ENCODE measurements around the gene BTBD9.
"Not testable (repeated sequence)": the region's sequence is repeated elsewhere in the genome, so short reads cannot be mapped to it uniquely, and the experiment has no call there.

BTBD9 gene

DNA sequence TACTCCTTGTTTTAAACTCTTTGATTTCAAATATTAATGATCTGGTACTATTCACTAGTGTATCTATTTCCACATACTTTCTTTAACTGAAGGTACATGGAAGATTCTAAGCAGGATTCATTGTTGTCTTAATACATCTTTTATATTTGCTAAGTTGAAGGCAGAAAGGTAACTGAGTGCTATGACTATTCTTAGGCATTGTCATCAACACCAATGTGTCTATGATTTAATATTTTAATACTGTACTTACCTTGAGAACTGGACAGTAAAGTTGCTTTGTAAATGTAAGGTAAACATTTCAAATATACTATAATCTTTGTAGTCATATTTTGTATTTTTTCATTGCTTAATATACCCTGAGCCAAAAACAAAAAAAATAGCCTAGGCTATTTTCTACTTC, 8.9 kb upstream of the BTBD9 start:
- no peak for DNase-seq

DNA sequence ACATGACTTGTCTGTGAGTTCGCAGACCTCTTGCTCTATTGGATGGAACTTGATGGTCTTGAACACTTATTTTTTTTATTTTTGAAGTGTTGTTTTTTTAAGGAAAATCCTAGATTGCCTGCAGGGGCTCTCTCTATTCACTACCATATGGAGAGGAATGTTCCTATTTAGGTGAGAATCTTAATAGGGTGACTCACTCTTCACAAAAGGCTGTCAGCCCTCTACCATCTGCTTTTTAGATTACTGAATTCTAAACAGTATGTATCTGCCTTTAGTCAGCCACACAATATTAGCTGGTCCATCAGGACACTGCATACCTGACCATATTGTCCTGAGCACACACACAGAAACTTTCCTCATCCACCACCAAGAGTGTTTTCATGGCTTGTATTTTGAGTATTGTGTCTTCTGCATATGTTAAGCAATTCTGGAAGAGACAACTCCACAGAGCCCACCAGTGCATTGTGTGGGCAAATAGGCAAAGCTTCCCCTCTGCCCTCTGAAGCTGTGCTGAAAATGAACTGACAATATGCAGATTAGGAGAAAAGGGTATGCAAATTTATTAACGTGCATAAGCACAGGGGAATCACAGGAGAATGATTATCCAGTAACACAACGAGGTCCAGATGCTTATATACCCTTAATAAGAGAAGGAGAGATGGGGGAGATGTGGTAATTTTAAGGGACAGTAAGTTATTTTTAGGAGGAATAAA, 6.6 kb upstream of the BTBD9 start:
- DNase-seq = no peak

DNA sequence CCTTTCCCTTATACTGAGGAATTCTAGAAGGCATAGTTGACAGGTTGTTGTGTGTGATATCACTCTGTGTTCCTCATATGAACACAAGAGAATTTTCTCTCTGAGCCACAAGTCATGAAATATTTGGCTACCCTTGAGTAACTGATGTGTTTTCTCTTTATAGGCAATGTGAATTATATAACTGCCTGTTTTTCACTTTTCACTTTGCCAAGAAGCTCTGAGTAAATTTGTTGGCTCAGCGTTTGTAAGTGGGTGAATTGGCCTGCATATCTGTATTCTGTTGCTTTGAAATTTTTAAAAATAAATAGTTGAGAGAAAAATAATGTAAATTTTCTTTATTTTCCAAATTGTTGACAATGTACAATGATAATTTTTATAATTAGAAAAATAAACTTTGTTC, 5.2 kb upstream of the BTBD9 start:
- DNase-seq = no peak

DNA sequence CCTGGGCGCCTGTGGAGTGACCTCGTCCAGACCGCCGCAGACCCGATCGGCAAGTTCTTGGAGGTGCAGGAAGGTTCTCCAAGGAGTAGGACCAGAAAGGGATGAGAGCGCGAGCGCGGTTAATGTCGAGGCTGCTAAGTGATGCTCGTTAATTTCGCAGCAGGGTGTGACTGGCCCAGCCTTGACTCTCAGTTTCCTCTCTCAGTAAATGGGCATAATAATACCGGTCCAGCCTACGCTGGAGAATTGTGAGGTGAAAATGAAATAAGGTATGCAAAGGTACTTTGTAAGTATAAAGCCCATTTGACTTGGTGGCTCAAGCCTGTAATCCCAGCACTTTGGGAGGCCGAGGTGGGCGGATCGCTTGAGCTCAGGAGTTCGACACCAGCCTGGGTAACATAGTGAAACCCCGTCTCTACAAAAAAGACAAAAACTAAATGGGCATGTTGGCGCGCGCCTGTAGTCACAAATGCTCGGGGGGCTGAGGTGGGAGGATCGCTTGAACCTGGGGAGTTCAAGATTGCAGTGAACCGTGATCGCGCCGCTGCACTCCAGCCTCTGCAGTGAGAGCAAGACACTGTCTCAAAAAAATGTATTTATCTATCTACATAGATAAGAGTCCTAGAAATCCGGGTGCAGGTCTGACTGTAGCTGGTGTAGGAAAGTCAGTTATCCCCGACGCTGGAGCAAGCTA, 634 bp upstream of the BTBD9 start:
- DNase-seq = no peak

- no peak for DNase-seq
Observed at GRCh38 chr6:38638941-38639497, 710 bp downstream of the BTBD9 start.

DNA sequence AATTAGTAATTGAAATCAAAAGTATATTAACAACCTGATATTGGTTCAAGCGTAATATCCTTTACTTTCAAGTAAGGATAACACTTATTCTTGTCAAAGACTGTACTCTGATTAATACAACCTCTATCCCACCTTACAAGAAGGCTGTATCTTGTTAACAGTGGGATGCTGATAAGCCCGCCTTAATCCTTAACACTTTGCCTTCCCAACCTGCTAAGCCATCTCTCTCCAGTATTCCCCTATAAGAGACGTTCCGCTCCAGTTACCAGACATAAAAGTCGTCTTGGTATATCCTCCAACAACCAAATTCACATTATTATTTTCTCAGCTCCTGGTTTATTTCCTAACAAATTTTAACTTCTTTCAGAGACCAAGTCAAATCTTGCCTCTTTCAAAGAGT, 2.0 kb downstream of the BTBD9 start:
- no peak for DNase-seq

GRCh38 chr6:38636027-38636426, 3.7 kb downstream of the BTBD9 start:
- DNase-seq = no peak

DNA sequence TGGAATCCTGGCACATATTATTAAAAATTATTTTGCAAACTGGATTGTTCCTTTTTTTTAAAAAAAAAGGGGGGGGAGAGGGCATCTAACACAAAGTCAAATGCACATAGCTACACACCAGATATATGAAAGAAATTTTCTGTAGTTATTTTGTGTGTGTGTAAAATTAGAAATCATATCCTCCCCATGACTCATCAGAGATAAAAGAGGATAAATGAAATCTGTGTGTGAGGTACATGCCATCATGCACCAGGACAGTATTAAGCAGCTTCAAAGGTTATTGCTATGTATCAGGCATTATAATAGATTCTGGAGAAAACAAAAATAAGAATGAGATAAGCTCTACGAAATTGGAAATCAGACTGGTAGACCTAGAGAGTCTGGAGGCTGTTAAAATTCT, 5.2 kb downstream of the BTBD9 start:
- DNase-seq = no peak

GRCh38 chr6:38632490-38632889, 7.2 kb downstream of the BTBD9 start:
- DNase-seq = no peak

DNA sequence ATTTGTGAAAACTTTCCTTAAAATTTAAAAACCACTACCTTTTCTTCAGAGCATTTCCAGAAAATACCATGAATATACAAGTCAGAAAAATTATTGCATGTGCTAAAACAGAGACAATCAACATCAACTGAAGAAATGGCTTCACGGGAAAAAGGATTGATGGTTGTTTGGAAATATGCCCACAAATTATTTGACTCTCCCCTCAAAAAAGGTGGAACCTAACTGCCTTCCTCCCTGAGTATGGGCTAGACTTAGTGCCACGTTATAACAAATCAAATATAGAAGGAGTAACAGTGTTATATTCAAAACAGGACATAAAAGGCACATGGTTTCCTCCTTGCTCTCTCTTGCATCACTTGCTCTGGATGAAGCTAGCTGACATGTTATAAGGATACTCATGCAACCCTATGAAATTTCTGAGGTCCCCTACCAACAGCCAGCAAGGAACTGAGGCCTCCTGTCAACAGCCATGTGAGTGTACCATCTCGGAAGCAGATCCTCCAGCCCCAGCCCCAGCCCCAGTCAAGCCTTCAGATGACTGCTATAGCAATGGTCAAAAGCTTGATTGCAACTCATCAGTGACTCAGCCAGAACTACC, 8.4 kb downstream of the BTBD9 start:
- no peak for DNase-seq

- no peak for DNase-seq
Observed at GRCh38 chr6:38625217-38625616, 14.5 kb downstream of the BTBD9 start.

DNA sequence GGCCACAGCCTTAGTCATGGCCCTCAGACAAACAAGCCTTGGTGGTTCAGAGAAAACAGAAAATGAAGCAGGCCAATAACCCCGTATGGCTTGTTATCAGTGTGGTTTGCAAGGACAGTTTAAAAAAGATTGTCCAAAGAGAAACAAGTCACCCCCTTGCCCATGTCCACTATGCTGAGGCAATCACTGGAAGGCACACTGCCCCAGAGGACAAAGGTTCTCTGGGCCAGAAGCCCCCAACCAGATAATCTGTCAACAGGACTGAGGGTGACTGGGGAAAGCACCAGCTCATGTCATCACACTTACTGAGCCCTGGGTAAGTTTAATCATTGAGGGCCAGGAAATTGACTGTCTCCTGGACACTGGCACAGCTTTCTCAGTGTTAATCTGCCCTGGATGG, 20.4 kb downstream of the BTBD9 start:
- DNase-seq = not testable (repeated sequence)

GRCh38 chr6:38618301-38618700, 21.4 kb downstream of the BTBD9 start:
- not testable (repeated sequence) for DNase-seq

DNA sequence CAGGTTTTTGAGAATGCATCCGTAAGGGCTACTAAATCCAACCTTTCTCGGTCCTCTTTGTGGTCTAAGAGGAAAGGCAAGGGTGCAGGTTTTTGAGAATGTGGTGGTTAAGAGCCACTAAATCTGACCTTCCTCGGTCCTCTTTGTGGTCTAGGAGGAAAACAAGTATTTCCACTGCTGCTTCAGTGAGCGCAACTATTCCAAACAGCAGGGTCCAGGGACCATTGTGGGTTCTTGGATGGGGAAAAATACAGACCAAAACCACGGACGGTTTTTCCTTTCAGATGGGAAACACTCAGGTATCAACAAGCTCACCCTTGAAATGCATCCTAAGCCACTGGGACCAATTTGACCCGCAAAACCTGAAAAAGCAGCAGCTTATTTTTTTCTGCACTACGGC, 21.9 kb downstream of the BTBD9 start:
- DNase-seq = no peak

DNA sequence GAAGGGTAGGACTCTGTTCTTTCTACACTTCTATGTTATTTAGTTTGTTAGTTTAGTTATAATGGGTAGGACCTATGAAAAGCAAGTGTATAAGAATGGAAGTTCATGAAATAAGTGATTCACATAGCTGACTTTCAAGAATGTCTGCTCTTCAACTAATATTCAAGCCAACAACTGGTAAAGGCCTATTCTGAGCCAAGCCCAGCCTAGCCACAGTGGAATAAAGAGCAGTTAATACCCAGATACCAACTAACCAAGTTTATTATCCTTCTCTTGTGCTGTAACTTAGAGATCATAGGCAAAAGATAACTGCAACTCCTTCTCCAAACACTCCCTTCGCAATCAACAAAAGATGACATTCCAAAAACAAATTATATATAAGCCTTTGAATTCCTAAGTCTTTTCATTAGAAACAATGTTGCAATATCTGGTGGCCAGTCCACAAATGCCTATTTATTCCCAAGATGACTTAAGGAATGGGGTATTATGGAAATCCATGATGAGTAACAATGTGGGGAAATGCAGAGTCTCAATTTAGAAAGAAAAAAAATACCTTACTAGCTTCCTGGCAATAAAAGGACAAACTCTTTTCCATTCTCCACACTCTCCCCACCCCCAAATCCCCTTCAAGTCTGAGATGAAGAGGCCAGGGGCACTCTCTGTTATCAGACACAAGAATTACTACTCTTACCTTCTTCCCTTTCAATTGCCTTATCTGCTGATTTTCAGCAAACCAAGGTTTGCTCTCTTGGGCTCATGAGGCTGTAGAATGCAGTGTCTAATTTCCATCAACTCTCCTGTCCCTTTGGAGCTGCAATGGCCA, 27.4 kb downstream of the BTBD9 start:
- no peak for DNase-seq

DNA sequence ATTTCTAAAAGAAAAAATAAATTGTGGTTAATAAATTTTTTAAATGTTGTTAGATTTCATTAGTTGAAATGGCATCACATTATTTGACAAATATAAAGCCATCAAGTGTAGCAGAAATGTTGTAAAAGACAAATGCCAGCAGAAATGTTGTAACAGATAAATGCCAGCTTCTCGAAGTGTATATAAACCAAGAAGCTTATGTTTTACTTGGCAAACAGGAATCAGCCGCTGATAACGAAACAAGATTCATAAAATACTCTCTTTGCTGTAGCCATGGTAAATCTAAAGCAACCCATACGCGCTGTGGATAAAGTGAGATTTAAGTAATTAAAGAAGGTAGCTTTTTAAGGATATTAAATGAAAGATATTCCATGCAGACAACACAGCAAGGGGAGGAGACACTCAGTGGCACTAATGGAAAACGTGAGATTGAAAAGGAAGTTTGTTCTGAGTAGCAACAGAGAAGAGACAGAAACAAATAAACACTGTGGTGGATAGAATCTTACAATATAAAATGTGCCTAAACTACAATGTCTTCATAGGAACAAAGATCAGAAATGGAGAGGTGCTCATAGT, 29.6 kb downstream of the BTBD9 start:
- no peak for DNase-seq

GRCh38 chr6:38604700-38605099, 35.0 kb downstream of the BTBD9 start:
- no peak for DNase-seq

DNA sequence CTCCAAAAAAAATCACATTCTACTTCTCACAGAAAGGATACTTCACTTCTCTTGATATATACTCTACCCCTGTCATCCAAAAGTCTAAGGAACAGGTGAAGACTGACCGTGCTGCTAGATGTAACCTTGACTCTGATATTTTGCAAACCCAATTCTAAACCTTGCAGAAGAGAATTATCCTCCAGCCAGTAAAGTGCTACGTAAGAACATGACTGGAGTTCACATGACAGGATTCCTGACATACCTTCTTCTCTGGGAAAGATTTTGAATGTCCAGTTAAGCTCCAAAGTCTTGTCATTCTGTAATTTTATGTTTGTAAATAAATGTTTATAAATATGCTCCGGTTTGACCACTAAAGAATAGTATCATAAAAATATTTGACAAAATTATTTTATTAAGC, 35.8 kb downstream of the BTBD9 start:
- no peak for DNase-seq

DNA sequence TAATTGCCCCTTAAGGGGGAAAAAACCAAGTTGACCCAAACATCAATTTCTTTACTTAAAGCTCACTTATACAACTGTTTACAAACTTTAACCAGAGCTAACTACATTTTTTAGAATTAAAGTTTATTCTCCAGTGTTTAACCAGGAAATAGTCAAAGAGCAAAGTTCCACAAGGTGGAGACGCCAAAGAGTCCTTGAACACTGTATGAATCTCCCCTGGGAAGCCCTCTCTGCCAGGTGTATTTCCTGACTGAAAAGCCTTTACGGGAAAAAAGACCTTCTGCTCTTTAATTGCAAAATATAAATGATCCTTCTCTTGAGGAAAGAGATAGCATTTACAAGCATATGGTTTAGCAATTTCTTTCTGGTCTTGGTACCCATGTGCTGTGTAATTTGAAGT, 36.2 kb downstream of the BTBD9 start:
- DNase-seq = no peak

DNA sequence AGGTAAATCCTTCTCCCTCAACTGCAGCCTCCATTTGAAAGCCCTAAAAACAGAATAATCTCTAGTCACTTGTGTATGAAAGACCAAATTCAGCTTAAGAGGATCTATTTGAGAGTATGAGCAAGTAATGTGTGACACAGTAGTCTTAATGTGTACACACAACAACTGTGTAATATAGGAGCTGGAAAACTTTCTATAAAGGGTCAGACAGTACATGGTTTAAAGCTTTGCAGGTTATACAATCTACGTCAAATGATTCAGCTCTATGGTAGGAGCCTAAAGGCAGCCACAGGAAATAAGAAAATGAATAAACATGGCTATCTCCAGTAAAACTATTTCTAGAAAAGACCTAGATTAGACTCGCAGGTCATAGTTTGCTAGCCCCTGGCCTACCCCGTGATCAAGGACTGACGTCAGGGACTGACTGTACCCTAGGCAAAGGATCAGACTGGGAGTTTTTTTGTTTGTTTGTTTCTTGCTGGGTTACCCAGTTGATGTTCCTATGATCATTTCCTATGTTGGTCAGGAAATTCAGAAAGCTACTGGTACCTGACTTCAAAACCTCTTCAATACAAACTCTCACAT, 39.7 kb downstream of the BTBD9 start:
- DNase-seq = no peak

DNA sequence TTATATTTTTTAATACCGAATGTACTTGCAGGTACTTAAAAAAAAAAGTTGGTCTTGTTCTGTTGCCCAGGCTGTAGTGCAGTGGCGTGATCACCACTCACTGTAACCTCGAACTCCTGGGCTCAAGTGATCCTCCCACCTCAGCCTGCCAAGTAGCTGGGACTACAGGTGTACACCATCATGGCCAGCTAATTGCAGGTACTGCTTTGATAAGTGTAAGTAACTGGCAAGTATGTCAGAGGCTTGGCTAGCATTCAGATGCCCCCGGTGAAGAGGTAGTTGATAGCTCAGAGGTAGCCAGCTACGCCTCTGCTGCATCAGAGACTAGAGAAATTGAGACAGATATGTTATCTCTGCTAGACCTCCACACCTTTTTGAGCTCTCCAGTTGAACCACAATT, 40.5 kb downstream of the BTBD9 start:
- DNase-seq = no peak

DNA sequence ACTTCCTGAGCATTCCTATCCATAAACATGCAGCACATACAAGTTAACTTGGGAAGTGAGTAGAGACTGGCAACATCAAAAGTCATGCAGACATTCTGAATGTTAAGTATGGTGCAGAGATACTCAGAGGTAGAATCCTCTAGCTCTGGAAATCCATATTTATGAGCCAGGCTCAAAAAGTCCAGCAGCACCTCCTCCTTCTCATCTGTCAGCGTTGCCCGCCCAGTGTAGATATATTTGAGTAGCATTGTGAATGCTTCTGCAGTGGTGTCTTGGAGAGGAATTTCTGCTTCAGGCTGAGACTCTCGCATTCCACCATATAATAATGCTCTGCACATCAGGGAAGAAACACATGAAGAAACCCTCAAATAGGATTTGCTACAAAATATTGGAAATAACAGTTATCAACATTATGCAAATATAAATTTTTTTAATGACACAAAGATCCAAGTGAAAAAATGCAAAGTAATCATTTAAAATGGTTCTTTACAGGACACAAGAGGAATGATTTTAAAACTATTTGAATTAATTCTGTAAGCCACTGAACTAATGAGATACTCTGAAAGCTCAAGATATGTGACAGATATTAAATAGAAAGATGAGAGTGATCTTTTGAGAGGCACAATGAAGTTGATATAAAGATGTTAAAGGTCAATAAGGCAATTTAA, 45.6 kb downstream of the BTBD9 start:
- DNase-seq = no peak

Data from GDM1 (cell line).